GM18951 (cell line): ENCODE data around the gene ADGRG4.

Source experiments
- POLR2A ChIP-seq: IDR thresholded peaks from 4 replicates; pipeline ENCODE4 v1.6.1; 2011; ENCODE audit warnings: mild to moderate bottlenecking; ENCODE audit not compliant: insufficient read length, insufficient read depth; ENCODE audit errors: extremely low read depth
- in situ Hi-C: fragments of 300-500 bp; cut with MboI; formaldehyde crosslinking; loops from one replicate; pipeline ENCODE4 v1.12.0; 2022; ENCODE audit warnings: low sequenced_read_pairs, mixed read lengths, inconsistent platforms; ENCODE audit not compliant: unreplicated experiment

Gene ADGRG4

DNA sequence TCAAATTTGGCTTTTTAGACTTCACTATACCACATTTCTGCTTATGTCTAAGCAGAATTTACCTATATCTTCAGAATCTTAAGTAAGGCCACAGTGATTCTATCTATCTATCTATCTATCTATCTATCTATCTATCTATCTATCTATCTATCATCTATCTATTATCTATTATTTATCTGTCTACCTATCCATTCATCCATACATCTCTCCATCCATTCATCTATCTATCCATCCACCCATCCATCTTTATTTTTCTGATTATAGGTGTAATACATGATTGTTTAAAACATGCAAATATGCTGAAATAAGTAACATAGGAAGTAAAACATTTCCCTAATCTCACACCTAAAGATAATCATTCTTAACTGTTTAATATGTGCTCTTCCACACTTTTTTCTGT lies 18.8 kb downstream of the ADGRG4 start:
- in situ Hi-C loops = no loop called here
- TF ChIP-seq POLR2A = no peak

GRCh38 chrX:136321532-136321931 lies 20.8 kb downstream of the ADGRG4 start:
- in situ Hi-C loops = no loop called here

DNA sequence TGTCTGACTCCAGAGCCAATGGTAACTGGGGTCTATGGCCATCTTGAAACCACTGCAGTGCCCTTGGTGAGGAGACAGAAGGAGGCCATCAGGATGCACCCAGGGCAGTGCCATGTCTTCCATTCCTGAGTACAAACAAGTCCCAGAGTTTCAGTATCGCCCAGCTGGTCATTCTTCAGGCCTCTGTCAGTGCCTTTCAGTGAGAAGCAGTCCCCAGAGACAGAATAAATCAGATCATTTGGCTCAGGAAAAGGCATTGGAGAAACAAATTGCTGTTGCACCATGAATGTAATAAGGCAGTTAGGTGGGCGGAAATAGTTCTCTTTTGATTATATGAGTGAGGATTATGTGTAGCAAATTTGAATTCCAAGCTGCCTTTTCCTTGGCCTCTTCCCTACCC lies 21.3 kb downstream of the ADGRG4 start:
- no peak for TF ChIP-seq POLR2A

More at GRCh38 chrX:136321532-136321931, 20.8 kb downstream of the ADGRG4 start:
- no peak for TF ChIP-seq POLR2A

GRCh38 chrX:136325377-136325776 lies 24.6 kb downstream of the ADGRG4 start:
- in situ Hi-C loops = no loop called here
- no peak for TF ChIP-seq POLR2A

More for the DNA sequence above, 21.3 kb downstream of the ADGRG4 start:
- in situ Hi-C loops = no loop called here

DNA sequence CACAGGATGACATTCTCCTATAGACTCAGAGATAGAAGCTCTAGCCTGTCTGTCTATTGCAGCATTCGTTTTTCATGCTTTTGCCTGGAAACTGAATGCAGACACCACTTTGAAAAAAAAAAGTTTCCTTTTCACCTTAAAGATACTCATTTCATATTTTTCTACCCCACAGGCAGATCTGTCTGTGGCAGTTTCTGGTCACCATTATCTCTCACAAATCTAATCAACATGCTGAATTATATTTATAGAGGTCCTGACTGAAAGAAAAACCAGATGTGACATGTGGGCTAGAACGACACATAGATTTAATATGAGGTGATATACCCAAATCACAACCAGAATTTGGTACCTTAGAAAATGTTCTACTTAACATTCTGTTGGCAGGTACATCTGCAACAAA lies 28.2 kb downstream of the ADGRG4 start:
- in situ Hi-C loops = no loop called here
- TF ChIP-seq POLR2A = no peak

DNA sequence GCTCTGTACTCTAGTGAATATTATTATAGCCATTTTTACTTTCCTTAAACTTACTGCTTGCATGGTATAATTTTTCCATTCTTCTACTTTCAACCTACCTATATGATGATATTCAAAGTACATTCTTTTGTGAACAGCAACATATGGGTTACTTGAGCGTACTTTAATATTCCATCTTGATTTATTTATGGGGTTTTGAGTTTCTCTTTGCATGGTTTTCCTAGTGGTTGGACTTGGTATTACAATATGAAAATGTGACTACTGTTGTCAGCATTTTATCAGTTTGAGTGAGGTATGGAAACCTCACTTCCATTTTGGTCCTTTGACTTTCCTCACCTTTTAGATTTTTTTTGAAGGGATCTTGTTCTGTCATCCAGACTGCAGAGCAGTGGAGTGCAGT lies 35.9 kb downstream of the ADGRG4 start:
- in situ Hi-C loops = no loop called here
- no peak for TF ChIP-seq POLR2A

- no peak for TF ChIP-seq POLR2A
- in situ Hi-C loops = no loop called here
These were observed 38.9 kb downstream of the ADGRG4 start for GRCh38 chrX:136339702-136340101.

- in situ Hi-C loops = no loop called here
- no peak for TF ChIP-seq POLR2A
These were observed 43.6 kb downstream of the ADGRG4 start for GRCh38 chrX:136344320-136344719.

DNA sequence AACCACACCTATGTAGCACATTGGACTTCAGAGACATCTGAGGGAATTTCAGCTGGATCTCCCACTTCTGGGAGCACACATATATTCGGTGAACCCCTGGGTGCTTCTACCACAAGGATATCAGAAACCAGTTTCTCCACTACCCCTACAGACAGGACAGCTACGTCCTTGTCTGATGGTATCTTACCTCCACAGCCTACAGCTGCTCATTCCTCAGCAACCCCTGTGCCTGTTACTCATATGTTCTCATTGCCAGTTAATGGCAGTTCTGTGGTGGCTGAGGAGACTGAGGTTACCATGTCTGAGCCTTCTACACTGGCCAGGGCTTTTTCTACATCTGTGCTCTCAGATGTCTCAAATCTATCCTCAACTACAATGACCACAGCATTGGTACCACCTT lies 45.7 kb downstream of the ADGRG4 start:
- TF ChIP-seq POLR2A = no peak
- in situ Hi-C loops = no loop called here

- in situ Hi-C loops = no loop called here
- TF ChIP-seq POLR2A = no peak
These were observed 46.9 kb downstream of the ADGRG4 start for GRCh38 chrX:136347706-136348105.

DNA sequence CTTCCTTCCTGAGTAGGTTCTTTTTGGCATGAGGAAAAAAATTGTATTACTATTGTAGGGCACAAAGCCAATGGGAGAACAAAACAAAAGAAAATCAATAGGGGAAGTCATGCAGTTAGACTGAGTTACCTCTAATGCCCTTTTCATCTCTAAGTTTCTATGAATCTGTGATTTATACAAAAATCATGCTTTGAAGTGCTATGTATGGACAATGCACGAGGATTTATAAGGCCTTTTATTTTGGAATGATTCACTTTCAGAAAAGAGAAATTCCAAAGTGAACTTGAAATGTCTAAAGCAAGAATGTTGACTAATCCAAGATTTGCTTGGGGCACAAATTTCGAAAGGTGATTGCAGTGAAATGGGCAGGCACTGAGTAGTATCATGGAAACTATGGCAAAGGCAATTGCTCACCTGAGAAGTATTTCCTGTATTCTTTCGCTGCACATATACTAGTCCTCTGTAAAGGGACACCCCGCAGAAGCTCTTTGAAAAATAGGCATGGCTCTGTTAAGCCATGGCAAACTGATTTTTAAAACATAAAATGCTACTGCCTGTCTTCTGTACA lies 52.8 kb downstream of the ADGRG4 start:
- in situ Hi-C loops = no loop called here
- TF ChIP-seq POLR2A = no peak

DNA sequence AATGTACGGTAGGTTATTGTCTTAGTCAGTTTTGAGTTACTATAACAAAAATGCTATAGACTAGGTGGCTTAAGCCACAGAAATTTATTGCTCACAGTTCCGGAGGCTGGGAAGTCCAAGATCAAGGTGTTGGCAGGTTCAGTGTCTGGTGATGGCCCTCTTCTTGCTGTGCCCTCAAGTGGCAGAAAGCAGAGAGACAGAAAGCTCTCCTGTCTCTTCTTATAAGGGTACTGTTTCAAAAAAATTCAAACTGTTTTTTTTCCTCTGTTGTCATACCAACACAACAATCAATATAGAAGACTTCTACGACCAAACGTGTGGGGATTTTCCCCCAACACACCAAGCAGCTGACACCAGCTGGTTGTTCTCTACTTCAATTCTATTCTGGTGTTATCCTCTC lies 53.4 kb downstream of the ADGRG4 start:
- in situ Hi-C loops = no loop called here

DNA sequence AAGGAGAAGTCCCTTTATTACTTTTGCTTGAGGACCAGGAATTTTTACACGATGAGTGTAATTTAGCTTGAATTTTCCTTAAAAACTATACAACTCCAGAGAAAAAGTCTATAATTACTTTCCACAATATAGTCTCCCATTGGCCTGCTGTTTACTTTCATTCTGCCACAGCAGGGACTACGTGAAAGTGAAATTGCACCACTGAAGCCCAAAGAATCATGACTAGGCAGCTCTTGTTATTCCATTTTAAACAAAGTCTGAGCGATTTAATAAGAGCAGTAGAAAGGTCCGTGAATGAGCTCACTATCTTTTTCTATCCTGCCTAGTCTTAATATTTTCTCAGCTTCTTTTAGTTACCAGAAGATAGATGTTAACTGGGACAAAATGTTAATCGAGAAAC lies 68.6 kb downstream of the ADGRG4 start:
- TF ChIP-seq POLR2A = no peak
- in situ Hi-C loops = no loop called here

More for the DNA sequence above, 53.4 kb downstream of the ADGRG4 start:
- TF ChIP-seq POLR2A = no peak

DNA sequence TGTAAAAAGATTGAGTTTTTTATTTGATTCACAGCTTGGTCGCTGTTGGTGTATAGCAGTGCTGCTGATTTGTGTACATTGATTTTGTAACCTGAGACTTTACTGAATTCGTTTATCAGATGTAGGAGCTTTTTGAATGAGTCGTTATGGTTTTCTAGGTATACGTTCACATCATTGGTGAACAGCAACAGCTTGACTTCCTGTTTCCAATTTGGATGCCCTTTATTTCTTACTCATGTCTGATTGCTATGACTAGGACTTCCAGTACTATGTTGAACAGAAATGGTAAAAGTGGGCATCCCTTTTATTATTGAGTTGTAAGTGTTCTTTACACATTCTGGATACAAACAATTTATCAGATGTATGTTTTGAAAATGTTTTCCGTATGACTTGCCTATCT lies 76.0 kb downstream of the ADGRG4 start:
- in situ Hi-C loops = no loop called here

More for the DNA sequence above, 76.0 kb downstream of the ADGRG4 start:
- TF ChIP-seq POLR2A = no peak
